HG03469 (cell line): ENCODE measurements around the gene PTPRK.
A peak's percentile ranks its signal among the peaks of the same experiment; 100 is the strongest.
"Not testable (repeated sequence)": the region's sequence is repeated elsewhere in the genome, so short reads cannot be mapped to it uniquely, and the experiment has no call there.

Experiments
- ATAC-seq: cut with Tn5 transposase; IDR thresholded peaks from one replicate; pipeline ENCODE4 v1.9.1; 2021; ENCODE audit warnings: mild to moderate bottlenecking, moderate library complexity, moderate number of reproducible peaks; ENCODE audit not compliant: unreplicated experiment

PTPRK gene

DNA sequence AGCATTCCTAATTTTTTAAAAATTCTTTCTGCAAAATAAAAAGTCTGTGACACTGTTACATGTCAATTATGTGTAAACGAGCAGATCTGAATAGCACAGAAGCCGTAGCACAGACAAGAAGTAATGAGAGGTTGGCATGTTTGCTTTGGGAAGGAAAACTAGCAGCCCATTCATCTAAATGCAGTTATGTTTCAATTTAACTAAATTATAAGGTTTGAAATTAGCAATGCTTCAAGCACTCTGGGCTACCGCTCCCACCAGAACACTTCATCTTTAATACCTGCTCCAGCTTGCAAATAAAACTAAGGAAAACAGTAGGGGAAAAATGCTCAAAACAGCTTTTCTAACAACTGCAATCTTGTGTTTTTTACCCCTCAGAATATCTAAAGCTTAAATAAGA, 73.9 kb downstream of the PTPRK start:
- ATAC-seq = no peak

DNA sequence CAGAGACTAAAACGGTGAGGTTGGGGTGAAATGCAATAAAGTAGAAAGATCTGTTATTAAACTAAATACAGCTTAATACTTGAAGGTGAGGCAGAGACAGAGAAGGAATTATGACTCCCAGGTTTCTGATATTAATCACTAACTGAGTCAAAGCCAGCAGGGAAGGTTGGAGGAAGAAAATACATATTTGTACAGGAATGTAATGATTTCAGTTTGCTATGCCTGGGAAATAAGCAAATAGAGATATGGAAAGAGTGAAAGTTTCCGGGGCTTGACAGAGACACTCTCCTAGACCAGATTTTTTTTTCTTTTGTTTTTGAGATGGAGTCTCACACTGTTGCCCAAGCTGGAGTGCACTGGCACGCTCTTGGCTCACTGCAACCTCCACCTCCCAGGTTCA, 76.8 kb downstream of the PTPRK start:
- ATAC-seq = no peak

DNA sequence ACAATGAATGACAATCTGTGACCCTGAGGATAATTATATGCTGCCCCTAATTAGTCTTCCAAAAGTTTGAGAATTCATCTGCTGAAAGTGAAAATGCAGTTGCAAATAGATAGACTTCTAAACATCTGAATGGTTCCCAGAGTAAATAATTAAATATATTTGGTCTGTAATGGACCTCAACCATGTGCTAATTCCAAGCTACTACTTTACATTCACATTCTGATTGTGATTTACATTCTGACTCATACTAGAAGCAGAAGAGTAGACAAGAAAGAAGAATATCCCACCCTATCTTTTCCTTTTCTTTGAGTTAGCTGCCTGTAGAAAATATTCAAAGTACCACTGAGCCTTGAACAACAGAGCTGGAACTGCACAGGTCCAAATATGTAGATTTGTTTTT, 80.8 kb downstream of the PTPRK start:
- no peak for ATAC-seq

DNA sequence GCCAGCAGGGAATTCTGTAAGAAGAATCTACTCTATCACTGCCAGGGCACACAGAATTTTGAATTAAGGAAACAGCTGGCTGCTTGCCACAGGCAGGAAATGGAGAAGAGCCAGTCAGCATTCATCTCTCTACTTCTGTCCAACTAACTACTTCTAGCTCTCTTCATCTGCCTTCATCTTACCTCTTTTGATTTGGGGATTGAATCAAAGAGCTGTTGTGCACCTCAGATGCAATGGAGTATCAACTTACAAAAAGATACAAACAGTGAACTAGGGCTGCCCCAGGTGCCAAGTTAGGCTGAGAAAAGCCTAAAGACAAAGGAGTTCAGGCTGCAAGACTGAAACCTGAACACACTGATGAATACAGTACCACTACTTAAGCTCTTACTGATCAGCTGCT, 82.0 kb downstream of the PTPRK start:
- ATAC-seq = no peak

DNA sequence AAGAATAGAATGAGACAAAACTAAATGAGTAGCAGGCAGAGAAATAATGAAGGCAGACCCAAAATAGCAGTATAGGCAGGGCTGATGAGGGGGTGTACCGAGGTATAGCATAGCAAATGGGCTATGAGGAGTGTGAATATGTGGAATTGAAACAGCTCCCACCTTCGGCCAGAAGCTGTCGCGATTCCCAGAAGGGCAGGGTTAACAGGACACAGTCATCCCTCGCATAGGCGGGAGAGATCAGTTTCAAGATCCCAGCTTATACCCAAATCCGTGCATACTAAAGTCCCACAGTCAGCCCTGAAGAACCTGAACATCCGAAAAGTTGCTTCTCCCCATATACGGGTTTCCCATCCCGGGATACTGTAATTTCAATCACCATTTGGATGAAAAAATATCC, 82.7 kb downstream of the PTPRK start:
- ATAC-seq = no peak

DNA sequence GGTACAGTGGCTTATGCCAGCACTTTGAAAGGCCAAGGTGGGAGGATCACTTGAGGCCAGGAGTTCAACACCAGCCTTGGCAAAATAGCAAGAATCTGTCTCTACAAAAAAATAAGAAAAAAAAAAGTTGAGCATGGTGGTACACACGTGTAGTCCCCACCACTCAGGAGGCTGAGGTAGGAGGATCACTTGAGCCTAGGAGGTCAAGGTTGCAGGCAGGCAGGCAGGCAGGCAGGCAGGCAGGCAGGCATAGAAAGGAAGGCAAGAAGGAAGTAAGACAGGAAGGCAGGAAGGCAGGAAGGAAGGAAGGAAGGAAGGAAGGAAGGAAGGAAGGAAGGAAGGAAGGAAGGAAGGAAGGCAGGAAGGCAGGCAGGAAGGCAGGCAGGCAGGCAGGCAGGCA, 85.6 kb downstream of the PTPRK start:
- not testable (repeated sequence) for ATAC-seq

DNA sequence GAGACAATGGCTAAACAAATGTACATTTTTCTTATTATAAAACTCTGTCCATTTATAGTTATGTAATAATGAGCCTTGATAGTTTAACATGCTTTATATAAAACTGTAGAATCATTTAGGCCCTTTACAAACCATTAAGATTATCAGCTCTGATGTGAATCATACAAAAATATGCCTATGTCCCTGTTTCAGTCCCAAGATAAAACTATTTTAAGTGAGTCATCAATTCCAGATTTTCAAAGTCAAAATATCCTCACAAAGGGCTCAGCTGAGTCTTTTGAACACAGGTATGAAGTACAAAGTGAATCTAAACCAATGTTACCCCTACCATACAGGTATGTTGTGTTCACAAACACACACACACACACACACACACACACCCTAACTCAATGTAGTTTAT, 88.0 kb downstream of the PTPRK start:
- ATAC-seq = no peak

DNA sequence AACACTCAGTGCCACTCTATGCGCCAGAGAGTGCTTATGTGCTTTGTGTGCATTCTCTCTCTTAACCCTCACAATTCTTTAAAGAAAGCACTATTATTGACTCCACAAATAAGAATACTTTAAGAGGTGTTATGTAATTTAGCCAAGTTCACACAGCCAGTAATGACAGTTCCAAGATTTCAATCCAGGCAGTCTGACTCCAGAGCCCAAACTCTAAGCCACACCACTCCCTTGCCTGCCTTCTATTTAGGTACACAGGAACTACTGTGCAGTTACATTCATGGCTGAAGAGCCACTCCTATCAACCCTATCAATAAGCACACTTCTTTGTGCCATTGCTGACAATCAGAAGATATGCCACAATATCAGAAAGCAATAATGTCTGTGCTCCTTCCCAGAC, 93.3 kb downstream of the PTPRK start:
- no peak for ATAC-seq

DNA sequence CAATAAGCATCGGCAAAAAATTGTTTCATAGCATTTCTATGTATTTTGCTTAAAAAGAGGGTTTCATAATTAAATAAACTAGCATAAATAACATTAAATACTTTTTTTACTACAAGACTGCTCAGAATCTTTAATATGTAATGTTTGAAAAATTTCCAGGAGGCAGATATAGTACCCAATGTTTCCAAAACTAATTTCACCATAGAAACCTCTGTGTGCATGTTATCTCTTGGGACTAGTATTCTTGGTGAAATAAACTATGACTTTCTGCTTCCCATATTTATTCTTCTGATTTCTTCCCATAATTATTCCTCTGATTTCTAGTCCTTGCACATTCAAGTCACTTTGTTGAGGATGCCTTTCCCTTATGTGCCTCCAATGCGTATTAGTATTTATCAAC, 94.5 kb downstream of the PTPRK start:
- no peak for ATAC-seq

DNA sequence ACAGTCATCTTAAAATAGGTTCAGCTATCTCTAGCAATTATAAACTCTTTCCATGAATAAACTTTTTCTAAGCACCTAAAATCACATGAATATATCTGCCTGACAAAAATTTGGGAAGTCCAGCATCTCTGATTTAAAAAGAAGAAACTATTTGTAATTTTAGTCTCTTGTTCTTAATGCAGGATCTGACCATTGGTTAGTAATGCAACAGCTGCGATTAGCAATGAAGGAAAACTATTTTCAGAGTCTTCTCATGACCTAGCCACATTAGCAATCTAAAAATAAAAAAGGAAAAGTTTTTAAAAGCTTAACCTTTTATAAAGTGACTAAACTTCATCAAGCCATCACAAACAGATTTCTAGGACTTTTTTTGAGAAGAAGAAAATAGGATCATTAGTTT, 97.5 kb downstream of the PTPRK start:
- ATAC-seq = no peak

DNA sequence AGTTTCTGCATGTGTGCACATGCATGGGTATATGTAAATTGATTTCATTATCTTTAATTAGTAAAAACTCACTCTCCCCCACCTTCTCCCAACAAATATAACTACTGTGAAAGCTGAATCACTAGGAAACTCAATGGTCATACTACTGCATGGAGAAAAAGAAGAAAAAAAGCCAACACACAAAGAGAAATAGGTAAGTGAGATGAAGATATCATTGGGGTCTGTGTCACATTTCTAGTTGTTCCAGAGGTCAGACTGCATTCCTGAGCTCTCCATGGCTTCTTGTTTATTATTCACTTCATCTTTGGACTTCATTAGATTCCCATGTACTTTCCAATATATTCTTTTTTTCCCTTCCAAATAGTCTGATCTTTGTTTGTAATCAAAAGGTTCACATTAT, 98.2 kb downstream of the PTPRK start:
- ATAC-seq = no peak

DNA sequence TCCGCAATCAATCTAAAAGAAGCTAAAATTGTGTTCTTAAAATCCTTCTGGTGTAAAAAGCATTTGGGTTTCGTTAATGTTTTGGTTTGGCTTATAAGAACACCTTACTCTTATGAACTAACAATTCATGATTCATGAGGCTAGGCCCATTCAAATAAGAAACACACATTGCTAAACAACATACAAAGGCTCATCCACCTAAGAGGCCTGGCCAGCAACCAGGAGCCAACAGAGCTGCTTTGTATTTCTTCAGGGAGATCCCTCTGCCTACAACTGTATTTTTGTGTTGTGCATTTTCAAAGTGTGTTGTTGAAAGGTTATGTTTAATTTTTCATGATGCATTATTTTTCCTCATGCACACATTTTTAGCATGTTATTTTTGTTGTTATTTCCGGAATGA, 98.6 kb downstream of the PTPRK start:
- ATAC-seq = no peak

DNA sequence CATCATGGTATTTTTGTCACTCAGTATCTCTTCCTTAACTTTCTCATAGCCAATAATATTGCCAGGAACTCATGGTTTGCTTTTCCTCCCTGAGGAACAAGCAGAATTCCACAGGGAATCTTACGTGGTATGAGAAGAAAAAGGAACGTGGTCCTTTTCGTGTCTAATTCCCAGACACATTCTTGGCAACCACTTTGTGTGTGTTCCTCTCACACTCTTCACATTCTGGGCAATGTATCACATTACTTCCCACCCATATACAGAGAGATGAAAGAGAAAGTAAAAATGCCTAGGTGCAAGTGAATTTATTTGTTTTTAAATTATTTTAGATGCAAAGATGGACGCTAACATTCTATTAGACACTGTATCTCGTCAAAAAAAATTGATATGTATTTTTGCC, 102.7 kb downstream of the PTPRK start:
- ATAC-seq = no peak

DNA sequence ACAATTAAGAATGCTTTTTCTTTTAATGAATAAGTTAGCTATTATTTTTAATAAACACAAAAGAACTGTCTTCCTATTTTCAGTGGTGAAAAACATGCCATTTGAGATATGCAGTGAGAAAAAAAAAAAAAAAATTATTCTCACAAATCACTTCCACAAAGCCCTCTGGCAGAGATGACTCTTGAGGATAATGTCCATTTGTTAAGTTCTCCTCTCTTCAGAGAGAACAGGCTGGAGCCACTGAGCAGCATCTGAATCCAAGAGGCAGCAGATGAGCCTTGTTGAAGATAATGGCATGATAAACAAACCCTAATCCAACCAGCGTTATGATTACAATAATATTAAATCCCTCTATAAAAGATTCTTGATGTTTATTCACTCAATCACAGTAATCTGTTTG, 105.0 kb downstream of the PTPRK start:
- no peak for ATAC-seq

DNA sequence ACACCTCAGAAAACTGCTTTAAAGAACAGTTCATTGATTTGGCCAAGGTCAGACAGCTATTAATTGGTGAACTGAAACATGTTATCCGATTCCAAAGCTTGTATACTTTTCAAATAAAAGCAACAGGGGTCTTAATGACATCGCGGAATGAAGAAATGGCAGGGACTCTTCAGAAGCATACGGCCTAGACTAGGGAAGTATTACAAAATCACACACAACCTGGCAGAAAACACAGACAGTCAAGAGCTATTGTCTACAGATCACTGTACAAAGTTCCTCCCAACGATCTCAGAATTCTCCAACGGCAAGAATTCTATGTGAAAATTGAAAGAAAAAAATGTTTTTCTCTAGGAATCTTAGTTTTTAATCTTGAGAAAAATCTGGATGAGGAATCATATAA, 105.5 kb downstream of the PTPRK start:
- no peak for ATAC-seq

DNA sequence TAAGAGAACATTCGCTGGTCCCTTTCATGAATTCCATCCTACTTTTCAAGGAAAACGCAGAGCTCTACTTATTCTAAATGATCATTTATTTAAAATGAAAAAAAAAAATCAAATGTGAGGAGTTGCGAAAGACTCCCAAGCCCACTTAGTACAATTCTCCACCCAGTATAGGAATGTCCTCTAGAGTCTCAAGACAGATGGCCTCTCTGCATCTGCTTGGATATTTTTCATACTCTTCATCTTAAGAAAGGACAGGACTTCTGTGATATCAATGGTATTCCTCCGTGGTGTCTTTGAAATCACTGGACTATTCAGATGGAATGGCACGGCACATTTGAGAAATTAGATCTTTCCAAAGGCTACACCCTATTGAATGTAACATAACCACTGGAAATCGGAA, 107.1 kb downstream of the PTPRK start:
- ATAC-seq = no peak

DNA sequence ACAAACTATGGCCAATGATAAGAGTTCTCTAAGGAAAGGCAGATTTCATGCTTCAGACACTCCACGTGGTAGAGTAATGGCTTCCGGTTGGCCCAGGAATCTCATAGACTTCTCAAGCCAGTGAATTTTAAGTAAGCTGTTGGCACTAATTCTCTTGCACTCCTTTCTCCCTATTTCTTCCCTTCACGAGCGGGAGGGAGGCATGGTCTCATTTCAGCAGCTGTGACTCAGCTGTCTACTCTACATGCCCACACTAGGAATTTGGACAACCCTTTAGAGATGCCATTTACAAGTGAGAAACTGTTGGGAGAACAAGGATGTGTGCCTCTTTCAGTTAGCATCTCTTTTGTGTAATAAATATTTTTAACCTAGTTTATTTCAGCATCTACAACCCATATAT, 107.7 kb downstream of the PTPRK start:
- ATAC-seq = no peak

DNA sequence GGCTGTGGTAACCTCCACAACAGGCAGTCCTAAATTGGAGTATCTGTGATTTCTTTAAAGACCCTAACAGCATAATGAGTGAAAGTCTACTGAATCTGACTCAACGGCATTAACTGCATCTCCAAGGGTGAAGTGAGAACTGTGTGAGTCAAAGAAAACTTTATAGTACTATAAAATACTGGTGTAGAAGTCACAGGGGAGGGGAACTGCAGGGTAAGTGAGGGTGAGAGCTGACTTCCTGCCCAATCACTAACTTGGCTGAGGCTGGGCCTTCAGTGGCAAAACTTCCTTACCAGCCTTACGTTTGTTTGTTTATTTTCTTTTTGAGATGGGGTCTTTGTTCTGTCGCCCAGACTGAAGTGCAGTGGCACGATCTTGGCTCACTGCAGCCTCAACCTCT, 109.8 kb downstream of the PTPRK start:
- ATAC-seq = no peak

DNA sequence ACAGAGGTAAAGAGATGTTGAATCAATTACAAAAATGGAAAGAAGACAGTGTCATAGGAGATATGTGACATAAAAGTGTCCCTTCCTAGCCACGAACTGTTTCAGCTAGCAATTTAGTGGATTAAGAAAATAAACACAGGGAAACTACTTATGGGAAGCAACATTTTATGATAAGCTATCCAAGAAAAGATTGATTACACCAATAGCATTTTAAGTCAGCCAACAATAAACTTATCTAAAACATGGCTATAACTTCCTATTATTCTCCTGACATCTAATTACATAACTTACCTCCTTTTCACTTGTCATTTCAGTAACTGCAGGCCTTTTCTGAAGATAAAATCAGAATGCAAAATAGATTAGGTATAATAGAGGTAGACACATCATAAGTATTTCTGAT, 111.4 kb downstream of the PTPRK start:
- ATAC-seq = no peak

DNA sequence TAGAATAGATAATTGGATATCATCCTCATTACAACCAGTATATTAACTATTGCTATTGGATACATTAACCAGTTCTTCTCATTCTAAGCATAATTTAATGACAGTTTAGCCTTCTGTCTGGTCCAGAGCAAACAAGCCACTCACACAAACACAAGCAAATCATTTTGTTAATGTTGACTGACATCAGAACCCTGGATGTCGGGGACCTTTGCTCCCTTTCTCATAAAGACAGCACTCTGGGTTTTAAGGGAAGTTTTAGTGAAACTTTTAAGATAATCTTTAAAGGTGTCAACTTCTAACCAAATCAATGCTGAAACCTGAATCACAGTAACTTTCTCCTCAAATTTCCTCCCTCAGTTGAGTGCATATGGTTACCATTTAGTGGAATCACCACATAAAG, 113.9 kb downstream of the PTPRK start:
- ATAC-seq = no peak

DNA sequence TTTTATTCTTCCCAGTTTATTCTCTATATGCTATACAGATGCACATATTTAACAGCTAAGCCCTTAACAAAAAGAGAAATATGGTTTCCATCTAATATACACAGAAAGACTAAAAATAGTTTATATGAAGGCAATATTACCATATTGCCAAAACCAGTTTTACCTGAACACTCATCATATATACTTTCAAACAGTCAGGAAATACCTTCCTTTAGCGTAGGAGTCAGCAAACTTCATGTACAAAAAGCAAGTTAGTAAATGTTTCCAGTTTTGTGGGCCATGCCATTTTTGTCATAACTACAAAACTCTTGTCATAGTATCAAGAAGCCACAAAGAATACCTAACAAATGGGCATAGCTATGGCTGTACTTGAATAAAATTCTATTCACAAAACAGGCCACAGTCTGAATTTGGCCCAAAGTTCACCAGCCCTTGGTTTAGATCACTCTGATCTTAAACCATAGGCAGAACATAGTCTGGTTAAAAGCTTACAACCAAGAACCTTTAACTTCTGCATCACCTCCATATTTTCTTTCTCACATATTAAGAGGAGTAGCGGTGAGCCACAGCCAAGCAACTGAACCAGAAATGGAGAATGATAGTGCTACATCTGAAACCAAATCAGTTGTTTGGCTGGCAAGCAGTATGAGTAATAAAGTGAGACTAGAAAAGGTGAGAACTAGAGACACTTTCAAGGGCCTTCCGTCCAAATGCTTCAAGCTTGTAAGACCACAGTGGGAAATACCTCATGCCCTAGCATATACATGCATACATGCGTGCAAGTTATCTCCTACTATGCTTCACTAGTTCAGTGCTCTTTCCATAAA, 116.6 kb downstream of the PTPRK start:
- peak; percentile 40 for ATAC-seq

DNA sequence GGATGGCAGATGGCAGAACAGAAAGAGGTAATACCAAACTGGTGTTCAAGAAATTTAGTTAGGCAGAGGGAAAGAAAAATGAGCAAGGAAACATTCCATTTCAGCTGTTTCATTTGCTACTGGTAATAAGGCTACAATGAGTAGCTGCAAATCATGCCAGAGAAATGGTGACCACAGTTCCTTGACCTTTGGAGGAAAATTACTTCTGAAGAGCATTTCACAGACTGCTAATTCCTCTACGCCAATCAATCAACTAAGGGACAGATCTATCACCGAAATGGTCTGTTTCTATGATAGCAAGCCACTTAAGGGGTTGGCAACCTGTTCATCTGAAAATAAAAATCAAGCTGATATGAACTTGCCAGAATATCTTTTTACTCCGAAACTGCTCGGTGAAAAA, 119.5 kb downstream of the PTPRK start:
- no peak for ATAC-seq

DNA sequence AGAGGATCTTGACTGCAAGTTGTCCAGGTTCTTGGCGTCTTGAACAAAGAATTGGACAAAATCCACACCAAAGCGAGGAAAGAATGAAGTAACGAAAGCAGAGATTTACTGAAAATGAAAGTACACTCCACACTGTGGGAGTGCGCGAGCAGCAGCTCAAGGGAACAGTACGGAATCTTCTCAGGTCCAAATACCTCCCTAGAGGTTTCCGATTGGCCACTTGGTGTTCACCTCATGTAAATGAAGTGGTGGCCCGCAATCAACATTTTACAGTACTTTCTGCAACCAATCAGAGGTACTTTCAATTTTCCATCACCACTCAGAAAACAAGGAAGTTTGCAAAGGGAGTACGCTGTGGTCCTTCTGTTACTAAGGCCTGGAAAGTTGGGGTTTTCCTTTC, 122.4 kb downstream of the PTPRK start:
- no peak for ATAC-seq
